Smooth muscle cell (in vitro differentiated cells): Measurements from ENCODE around the gene SEMA4D. TPM values are rescaled to one million over a fixed set of nuclear protein-coding genes. Genes with fewer than 3 reads are reported as not detected.

Experiments
- DNase-seq: peaks from one replicate; lab custom pipeline; 2025; ENCODE audit not compliant: unreplicated experiment; lab: John Stamatoyannopoulos, UW
- H2AFZ ChIP-seq: fragments of 200-600 bp; sonication (generic); 2 replicates; pipeline ENCODE4 v1.6.0; 2016; ENCODE audit warnings: antibody characterized with exemption, low read depth, mild to moderate bottlenecking
- H3F3A ChIP-seq: fragments of 200-600 bp; sonication (generic); 2 replicates; pipeline ENCODE4 v1.6.0; 2017; ENCODE audit warnings: antibody characterized with exemption, low read depth
- H3K27ac ChIP-seq: fragments of 200-600 bp; sonication (generic); 2 replicates; pipeline ENCODE4 v1.5.1; 2016; ENCODE audit warnings: low read depth, mild to moderate bottlenecking
- H3K27me3 ChIP-seq: fragments of 200-600 bp; sonication (generic); 2 replicates; pipeline ENCODE4 v1.6.1; 2016; ENCODE audit warnings: low read depth, mild to moderate bottlenecking
- H3K36me3 ChIP-seq: fragments of 200-600 bp; sonication (generic); 2 replicates; pipeline ENCODE4 v1.5.1; 2016; ENCODE audit warnings: low read depth
- H3K4me1 ChIP-seq: fragments of 200-600 bp; sonication (generic); 2 replicates; pipeline ENCODE4 v1.5.1; 2016; ENCODE audit warnings: low read depth
- H3K4me2 ChIP-seq: fragments of 200-600 bp; sonication (generic); 2 replicates; pipeline ENCODE4 v1.6.0; 2016; ENCODE audit warnings: mild to moderate bottlenecking
- H3K4me3 ChIP-seq: fragments of 200-600 bp; sonication (generic); 2 replicates; pipeline ENCODE4 v1.5.1; 2016; ENCODE audit warnings: mild to moderate bottlenecking
- H3K79me2 ChIP-seq: fragments of 200-600 bp; sonication (generic); 2 replicates; pipeline ENCODE4 v1.6.0; 2016; ENCODE audit warnings: low read depth, mild to moderate bottlenecking
- H3K9ac ChIP-seq: fragments of 200-600 bp; sonication (generic); 2 replicates; pipeline ENCODE4 v1.6.0; 2016; ENCODE audit warnings: low read depth
- H3K9me3 ChIP-seq: fragments of 200-600 bp; sonication (generic); replicated peaks from 2 replicates; pipeline ENCODE4 v1.5.1; 2016; ENCODE audit warnings: low read depth
- H4K20me1 ChIP-seq: fragments of 200-600 bp; sonication (generic); 2 replicates; pipeline ENCODE4 v1.6.0; 2016; ENCODE audit warnings: low read depth
- WGBS: methylation state at CpG from one replicate; pipeline ENCODE4 v1.1.7; 2016; ENCODE audit warnings: low lambda C conversion rate; 5-methylcytosine and 5-hydroxymethylcytosine counted together
- polyA plus RNA-seq: library from polyadenylated mRNA; unstranded; fragments of >200 nt; fragmentation: Nextera tagmentation; extraction: Ambion mirVana; gene quantifications from 2 replicates; pipeline ENCODE4 v1.2.1, GENCODE V29; 2016
- total RNA-seq: library from RNA; depleted of rRNA; stranded (reverse); fragments of >200 nt; gene quantifications from 2 replicates; pipeline ENCODE4 v1.2.3, GENCODE V29; 2014
- TF ChIP-seq, protein P1 (sequence below): fragments of 200-600 bp; sonication (generic); IDR thresholded peaks from 2 replicates; pipeline ENCODE4 v1.5.1; 2017; ENCODE audit warnings: borderline replicate concordance, mild to moderate bottlenecking, antibody characterized with exemption; ENCODE audit not compliant: insufficient read depth, poor library complexity, severe bottlenecking

The SEMA4D gene
- total and polyA plus RNA-seq, 2 experiments from 2014 or later: 0.63 to 2.7 TPM

DNA sequence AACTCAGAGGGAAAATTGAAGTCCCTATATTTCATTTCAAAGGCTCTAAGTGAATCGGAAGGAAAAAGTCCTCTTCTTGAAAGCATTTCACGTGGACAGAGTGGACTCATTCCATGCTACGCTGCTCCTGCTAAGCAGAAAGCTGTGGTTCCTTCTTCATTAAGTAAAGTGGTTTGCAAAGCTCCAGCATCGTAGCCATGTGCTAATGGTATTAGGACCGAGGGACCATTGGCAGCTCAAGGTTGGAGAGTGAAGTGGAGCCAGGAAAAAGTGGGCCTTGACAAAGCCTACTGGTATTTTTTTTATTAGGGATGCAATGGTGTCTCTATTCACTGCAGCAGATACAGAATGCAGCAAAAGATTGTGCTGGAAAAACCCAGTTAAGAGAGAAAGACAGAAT is 16.4 kb upstream of the SEMA4D start:
- Histone ChIP-seq H3K27me3 (peaks cover 24% of the 10 kb centered on the region), H3K4me3 (no peak overlapping the region), H3K36me3 (no peaks in the 10 kb centered on the region), H3K9ac (no peak overlapping the region), H3K9me3 (no peaks in the 10 kb centered on the region), H2AFZ (no peak overlapping the region), H3K4me1 (no peaks in the 10 kb centered on the region), H3K4me2 (no peak overlapping the region), H4K20me1 (no peaks in the 10 kb centered on the region), H3K79me2 (no peaks in the 10 kb centered on the region), H3F3A (no peaks in the 10 kb centered on the region), H3K27ac (no peak overlapping the region)
- no peak for DNase-seq
- TF ChIP-seq, protein P1, sequence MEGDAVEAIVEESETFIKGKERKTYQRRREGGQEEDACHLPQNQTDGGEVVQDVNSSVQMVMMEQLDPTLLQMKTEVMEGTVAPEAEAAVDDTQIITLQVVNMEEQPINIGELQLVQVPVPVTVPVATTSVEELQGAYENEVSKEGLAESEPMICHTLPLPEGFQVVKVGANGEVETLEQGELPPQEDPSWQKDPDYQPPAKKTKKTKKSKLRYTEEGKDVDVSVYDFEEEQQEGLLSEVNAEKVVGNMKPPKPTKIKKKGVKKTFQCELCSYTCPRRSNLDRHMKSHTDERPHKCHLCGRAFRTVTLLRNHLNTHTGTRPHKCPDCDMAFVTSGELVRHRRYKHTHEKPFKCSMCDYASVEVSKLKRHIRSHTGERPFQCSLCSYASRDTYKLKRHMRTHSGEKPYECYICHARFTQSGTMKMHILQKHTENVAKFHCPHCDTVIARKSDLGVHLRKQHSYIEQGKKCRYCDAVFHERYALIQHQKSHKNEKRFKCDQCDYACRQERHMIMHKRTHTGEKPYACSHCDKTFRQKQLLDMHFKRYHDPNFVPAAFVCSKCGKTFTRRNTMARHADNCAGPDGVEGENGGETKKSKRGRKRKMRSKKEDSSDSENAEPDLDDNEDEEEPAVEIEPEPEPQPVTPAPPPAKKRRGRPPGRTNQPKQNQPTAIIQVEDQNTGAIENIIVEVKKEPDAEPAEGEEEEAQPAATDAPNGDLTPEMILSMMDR: no peak
- 87% methylated on average over 5 of the region's 5 CpGs for WGBS

DNA sequence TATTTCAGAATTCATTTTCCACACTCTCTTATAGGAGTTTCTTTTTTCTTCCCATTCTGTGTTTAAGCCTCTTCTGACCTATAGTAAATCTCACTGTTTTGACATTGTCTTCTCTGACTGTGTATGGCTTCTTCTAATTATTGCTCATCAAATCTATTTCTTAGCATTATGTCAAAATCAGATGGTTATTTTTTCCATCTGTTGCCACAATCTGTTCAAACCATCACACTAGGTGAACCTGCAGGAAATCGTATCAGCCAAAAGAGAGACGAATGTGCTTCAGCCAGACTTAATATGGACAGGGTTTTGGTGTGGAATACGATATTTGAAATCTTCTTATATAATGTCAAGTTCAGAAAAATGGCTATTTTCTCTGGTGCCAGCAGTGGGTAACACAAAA is 15.9 kb upstream of the SEMA4D start:
- no peaks in the 10 kb centered on the region for H3K9me3 ChIP-seq
- no peaks in the 10 kb centered on the region for H3F3A ChIP-seq
- WGBS: 92% methylated on average over 3 of the region's 3 CpGs
- TF ChIP-seq, protein P1: no peak
- DNase-seq: no peak
- H3K4me1 ChIP-seq: no peaks in the 10 kb centered on the region
- peaks cover 24% of the 10 kb centered on the region for H3K27me3 ChIP-seq
- H3K79me2 ChIP-seq: no peaks in the 10 kb centered on the region
- no peak overlapping the region for H3K27ac ChIP-seq
- no peak overlapping the region for H3K4me2 ChIP-seq
- H3K9ac ChIP-seq: no peak overlapping the region
- H2AFZ ChIP-seq: no peak overlapping the region
- no peak overlapping the region for H3K4me3 ChIP-seq
- no peaks in the 10 kb centered on the region for H3K36me3 ChIP-seq
- H4K20me1 ChIP-seq: no peaks in the 10 kb centered on the region

DNA sequence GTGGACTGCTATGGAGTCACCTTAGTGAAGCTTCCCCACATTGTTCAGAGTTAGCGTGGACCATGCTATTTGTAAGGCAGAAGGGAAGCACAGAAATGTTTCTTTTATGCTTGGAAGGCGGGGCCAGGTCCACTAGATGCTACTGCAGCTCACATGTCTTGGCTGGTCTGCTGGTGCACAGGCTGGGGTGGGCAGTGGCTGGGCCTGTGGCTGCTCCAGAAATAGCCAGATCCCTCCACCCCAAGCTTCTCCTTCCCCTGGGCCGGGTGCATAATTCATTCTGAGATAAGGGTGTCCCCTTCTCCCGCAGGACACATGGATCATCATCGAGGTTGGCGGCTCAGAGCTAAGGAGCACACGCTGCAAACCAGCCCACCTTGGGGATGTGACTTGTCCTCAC is 14.5 kb upstream of the SEMA4D start:
- Histone ChIP-seq H3F3A (no peaks in the 10 kb centered on the region), H3K4me2 (no peak overlapping the region), H3K36me3 (no peaks in the 10 kb centered on the region), H3K27me3 (peaks cover 24% of the 10 kb centered on the region), H3K4me3 (no peak overlapping the region), H3K9ac (no peak overlapping the region), H3K9me3 (no peaks in the 10 kb centered on the region), H3K4me1 (no peaks in the 10 kb centered on the region), H2AFZ (no peak overlapping the region), H3K79me2 (no peaks in the 10 kb centered on the region), H3K27ac (no peak overlapping the region), H4K20me1 (no peaks in the 10 kb centered on the region)
- DNase-seq: no peak
- 95% methylated on average over 7 of the region's 7 CpGs for WGBS
- TF ChIP-seq, protein P1: no peak

DNA sequence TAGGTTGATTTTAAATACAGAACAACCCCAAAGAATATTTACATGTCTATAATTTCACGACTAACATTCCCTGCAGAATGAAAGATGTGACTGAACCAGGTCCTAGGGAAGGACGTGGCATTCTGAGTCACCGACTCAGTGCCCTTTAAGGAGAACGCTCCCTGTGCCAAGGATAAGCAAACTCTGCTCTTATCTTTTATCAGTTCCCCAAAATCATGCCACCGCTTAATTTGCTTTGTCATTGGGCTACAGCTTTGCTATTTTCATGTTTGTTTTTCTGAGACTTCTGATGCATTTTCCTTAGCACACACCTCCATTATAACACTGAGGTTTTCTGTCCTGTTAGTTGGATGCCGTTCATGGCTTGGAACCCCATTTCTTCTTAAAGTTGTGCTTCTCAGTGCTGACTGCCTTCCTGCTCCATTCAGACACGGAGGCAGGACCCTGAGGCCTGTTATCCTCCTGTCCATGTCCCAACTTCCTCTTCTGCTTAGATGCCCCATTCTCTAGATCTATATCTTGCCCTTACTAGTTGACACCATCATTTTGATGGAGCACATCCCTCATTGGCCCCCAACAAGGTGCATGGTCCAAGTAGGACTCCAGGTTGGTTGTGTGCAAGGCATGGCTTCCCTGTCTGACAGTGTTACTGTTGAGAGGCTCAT is 11.2 kb upstream of the SEMA4D start:
- Histone ChIP-seq H3K4me1 (peaks cover 7% of the 10 kb centered on the region), H3K9me3 (no peaks in the 10 kb centered on the region), H3K36me3 (no peaks in the 10 kb centered on the region), H3K79me2 (no peaks in the 10 kb centered on the region), H3F3A (no peaks in the 10 kb centered on the region), H3K4me2 (no peak overlapping the region), H2AFZ (no peak overlapping the region), H4K20me1 (no peaks in the 10 kb centered on the region), H3K4me3 (no peak overlapping the region), H3K27me3 (peaks cover 24% of the 10 kb centered on the region), H3K27ac (no peak overlapping the region), H3K9ac (no peak overlapping the region)
- TF ChIP-seq, protein P1: no peak
- 94% methylated on average over 7 of the region's 7 CpGs for WGBS
- no peak for DNase-seq
